AG04450 (cell line): ENCODE results near the gene PCNA. TPM values are rescaled to one million over a fixed set of nuclear protein-coding genes. Genes with fewer than 3 reads are reported as not detected.
"Not testable (repeated sequence)": the region's sequence is repeated elsewhere in the genome, so short reads cannot be mapped to it uniquely, and the experiment has no call there.

Experiments used
- CTCF ChIA-PET: fragments of 300-600, 350-600 bp; formaldehyde crosslinking; extraction: SDS; loops from one replicate; lab custom pipeline; 2022; ENCODE audit warnings: antibody characterized with exemption, inconsistent platforms; lab: Charles Lee
- POLR2A ChIA-PET: fragments of 350-600 bp; formaldehyde crosslinking; extraction: SDS; loops from one replicate; lab custom pipeline; 2021; ENCODE audit warnings: antibody characterized with exemption, inconsistent platforms; lab: Yijun Ruan, JAX
- DNase-seq: peaks from one replicate; pipeline ENCODE4 v3.0.0-alpha.2; 2011; ENCODE audit warnings: low read depth, low spot score
- H3K27ac ChIP-seq: one replicate; pipeline ENCODE4 v1.5.1; 2012; ENCODE audit warnings: low read depth, low read length, control low read depth
- H3K27me3 ChIP-seq: one replicate; pipeline ENCODE4 v1.6.0; 2012; ENCODE audit warnings: low read length; ENCODE audit not compliant: control insufficient read depth, insufficient read depth
- H3K4me3 ChIP-seq: 2 replicates; pipeline ENCODE4 v1.5.1; 2011; ENCODE audit warnings: mild to moderate bottlenecking, low read depth, low read length, control low read depth
- H3K9me3 ChIP-seq: 2 replicates; pipeline ENCODE4 v1.5.1; 2012; ENCODE audit warnings: low read length; ENCODE audit not compliant: control insufficient read depth, insufficient read depth
- polyA plus RNA-seq: library from polyadenylated mRNA; depleted of rRNA; stranded (reverse); fragments of >200 nt; gene quantifications from 2 replicates; pipeline ENCODE4 v1.2.3, GENCODE V29; 2011
- TF ChIP-seq, protein P1 (sequence below): IDR thresholded peaks from 2 replicates; pipeline ENCODE4 v1.5.1; 2011; ENCODE audit warnings: low read depth, low read length, control low read depth, inconsistent platforms

PCNA gene
- polyA plus RNA-seq, 1 experiment, result 134 TPM

DNA sequence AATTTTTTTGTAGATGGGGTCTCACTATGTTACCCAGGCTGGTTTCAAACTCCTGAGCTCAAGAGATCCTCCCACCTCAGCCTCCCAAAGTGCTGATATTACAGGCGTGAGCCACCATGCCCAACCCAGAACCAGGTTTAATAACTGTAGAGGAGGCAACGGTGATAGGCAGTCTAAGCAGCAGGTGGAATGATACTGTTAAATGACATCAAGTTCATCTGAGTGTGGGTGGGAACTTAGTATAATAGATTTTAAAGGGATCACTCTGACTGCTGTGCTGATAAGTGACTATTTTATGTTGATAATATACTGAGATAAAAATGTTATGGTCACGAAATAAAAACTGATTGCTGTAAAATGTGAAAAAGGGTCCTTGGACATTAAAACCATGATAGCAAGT lies 31.1 kb downstream of the PCNA start:
- H3K27ac ChIP-seq, result no peak overlapping the region
- H3K4me3 ChIP-seq, result no peak overlapping the region
- CTCF ChIA-PET, result interaction anchor here (0.6 to 2.0 kb wide), 2 partner anchors 12 to 90 kb away, joined by 3 to 5 read pairs; no protein-coding TSS in a partner anchor
- H3K27me3 ChIP-seq, result no peaks in the 10 kb centered on the region
- TF ChIP-seq, protein P1, sequence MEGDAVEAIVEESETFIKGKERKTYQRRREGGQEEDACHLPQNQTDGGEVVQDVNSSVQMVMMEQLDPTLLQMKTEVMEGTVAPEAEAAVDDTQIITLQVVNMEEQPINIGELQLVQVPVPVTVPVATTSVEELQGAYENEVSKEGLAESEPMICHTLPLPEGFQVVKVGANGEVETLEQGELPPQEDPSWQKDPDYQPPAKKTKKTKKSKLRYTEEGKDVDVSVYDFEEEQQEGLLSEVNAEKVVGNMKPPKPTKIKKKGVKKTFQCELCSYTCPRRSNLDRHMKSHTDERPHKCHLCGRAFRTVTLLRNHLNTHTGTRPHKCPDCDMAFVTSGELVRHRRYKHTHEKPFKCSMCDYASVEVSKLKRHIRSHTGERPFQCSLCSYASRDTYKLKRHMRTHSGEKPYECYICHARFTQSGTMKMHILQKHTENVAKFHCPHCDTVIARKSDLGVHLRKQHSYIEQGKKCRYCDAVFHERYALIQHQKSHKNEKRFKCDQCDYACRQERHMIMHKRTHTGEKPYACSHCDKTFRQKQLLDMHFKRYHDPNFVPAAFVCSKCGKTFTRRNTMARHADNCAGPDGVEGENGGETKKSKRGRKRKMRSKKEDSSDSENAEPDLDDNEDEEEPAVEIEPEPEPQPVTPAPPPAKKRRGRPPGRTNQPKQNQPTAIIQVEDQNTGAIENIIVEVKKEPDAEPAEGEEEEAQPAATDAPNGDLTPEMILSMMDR, result no peak
- DNase-seq, result no peak
- H3K9me3 ChIP-seq, result no peaks in the 10 kb centered on the region
- POLR2A ChIA-PET, result interaction anchor here (0.6 kb wide), 1 partner anchor 32 kb away, joined by 3 read pairs; no protein-coding TSS in a partner anchor

DNA sequence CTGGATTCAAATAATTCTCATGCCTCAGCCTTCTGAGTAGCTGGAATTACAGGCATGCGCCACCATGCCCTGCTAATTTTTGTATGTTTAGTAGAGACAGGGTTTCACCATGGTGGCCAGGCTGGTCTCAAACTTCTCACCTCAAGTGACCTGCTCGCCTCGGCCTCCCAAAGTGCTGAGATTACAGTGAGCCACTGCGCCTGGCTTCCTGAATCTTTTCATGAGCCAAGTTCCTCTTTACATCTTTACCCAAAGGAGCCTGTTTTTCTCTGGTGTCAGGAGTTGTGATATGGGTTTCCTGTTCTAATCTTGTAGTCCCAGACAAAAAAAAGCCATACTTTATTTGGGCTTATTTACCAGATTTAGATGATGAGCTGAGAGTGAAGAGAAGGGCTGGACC lies 34.4 kb downstream of the PCNA start:
- TF ChIP-seq, protein P1, result no peak
- no peak overlapping the region for H3K27ac ChIP-seq
- CTCF ChIA-PET, result interaction anchor here (2.0 kb wide), 1 partner anchor 345 kb away, joined by 5 read pairs; no protein-coding TSS in a partner anchor
- DNase-seq, result no peak
- no peaks in the 10 kb centered on the region for H3K27me3 ChIP-seq
- POLR2A ChIA-PET, result no interaction called here
- no peak overlapping the region for H3K4me3 ChIP-seq
- H3K9me3 ChIP-seq, result no peaks in the 10 kb centered on the region

DNA sequence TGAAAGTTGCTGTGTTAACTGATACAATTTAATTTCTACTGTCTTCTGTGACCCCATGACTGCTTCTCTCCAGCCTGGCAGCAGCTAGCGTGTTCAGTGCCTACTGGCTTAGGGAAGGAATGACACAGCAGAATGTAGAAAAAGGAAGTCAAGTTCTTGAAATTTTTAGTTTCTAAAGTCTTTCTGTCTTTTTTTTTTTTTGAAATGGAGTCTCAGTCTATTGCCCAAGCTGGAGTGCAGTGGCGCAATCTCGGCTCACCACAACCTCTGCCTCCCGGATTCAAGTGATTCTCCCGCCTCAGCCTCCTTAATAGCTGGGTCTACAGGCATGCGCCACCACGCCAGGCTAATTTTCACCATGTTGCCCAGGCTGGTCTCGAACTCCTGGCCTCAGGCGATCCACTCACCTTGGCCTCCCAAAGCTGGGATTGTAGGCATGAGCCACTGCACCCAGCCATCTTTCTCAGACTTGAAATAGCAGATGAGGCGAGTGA lies 39.3 kb downstream of the PCNA start:
- H3K9me3 ChIP-seq, result no peaks in the 10 kb centered on the region
- POLR2A ChIA-PET, result interaction anchor here (0.7 to 1.4 kb wide), 2 partner anchors 15 to 944 kb away, joined by 3 to 4 read pairs; no protein-coding TSS in a partner anchor
- H3K27me3 ChIP-seq, result no peaks in the 10 kb centered on the region
- no peak overlapping the region for H3K4me3 ChIP-seq
- TF ChIP-seq, protein P1, result no peak
- no peak for DNase-seq
- no peak overlapping the region for H3K27ac ChIP-seq
- CTCF ChIA-PET, result interaction anchor here (0.6 to 1.1 kb wide), 4 partner anchors 17 to 914 kb away, joined by 3 to 4 read pairs (median 3); no protein-coding TSS in a partner anchor

DNA sequence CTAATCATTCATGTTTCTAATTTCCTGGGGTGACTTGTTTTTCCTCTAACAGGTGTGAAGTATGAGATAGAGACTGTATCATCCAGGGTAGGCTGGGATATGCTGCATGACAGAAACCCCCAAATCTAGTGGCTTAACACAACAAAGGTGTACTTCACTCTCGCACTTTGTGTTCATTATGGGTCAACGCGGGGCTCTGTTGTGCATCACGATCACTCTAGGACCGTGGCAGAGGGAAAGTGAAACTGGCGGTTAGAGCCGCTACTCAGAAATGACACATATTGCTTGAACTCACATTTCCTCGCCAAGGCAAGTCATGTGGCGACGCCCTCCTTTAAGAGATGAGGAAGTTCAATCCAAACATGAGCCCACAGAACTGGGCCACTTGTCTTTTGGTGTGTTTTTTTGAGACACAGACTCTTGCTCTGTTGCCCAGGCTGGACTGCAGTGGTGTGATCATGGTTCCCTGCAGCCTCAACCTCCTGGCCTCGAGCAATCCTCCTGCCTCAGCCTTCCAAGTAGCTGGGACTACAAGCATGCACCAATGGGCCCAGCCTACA lies 41.3 kb downstream of the PCNA start:
- TF ChIP-seq, protein P1, result no peak
- Histone ChIP-seq H3K27me3 (no peaks in the 10 kb centered on the region), H3K4me3 (no peak overlapping the region; the same call in 1 of the 2 replicates), H3K27ac (no peak overlapping the region), H3K9me3 (no peaks in the 10 kb centered on the region)
- ChIA-PET POLR2A (no interaction called here), CTCF (no interaction called here)
- DNase-seq, result no peak

DNA sequence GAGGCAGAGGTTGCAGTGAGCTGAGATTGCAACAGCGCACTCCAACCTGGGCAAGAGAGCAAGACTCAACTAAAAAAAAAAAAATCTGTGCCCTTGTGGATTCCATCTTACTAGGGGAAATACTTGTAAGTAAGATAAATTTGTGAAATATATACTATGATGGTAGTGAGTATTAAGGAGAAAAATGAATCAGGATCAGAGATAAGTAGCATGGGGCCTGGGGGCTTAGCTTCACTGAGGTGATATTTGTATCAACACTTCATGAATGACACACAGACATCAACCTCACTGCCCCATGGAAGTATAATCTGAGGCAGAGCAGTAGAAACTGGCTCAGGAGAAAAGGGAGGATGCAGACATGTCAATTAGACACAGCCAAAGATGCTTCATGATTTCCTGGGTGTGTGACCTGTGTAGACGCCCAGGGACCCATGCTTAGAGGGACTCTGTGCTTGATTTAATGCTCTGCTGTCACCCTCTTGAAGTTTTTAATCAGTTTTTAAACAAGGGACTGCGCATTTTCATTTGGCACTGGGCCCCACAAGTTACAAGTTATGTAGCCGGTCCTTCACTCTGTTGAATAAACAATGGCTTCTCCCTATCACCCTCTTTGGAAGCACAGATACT lies 41.9 kb downstream of the PCNA start:
- DNase-seq, result no peak
- no peak overlapping the region for H3K4me3 ChIP-seq
- POLR2A ChIA-PET, result no interaction called here
- CTCF ChIA-PET, result no interaction called here
- H3K9me3 ChIP-seq, result no peaks in the 10 kb centered on the region
- H3K27ac ChIP-seq, result no peak overlapping the region
- TF ChIP-seq, protein P1, result no peak
- no peaks in the 10 kb centered on the region for H3K27me3 ChIP-seq

DNA sequence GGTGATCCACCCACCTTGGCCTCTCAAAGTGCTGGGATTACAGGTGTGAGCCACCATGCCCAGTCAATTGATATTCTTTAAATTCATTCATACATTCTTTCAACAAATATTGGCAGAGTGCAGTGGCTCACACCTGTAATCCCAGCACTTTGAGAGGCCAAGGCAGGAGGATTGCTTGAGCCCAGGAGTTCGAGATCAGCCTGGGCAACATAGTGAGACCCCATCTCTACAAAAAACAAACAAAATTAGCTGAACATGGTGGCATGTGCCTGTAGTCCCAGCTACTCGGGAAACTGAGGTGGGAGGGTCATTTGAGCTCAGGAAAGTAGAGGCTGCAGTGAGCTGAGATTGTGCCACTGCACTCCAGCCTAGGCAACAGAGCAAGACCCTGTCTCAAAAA lies 42.8 kb downstream of the PCNA start:
- POLR2A ChIA-PET, H3K27me3 ChIP-seq, H3K27ac ChIP-seq, H3K9me3 ChIP-seq, CTCF ChIA-PET, DNase-seq, H3K4me3 ChIP-seq: not testable (repeated sequence)
